HTERT RPE-1 (cell line): Measurements from ENCODE around the gene TNNC2.
"Not testable (repeated sequence)": the region's sequence is repeated elsewhere in the genome, so short reads cannot be mapped to it uniquely, and the experiment has no call there.

Source experiments
- in situ Hi-C: fragments of 300-500 bp; cut with MboI; formaldehyde crosslinking; loops from 4 replicates; pipeline ENCODE4 v1.14.3; 2020; ENCODE audit warnings: low sequenced_read_pairs

TNNC2 gene

GRCh38 chr20:45823949-45824835 lies 2.9 kb downstream of the TNNC2 start:
- in situ Hi-C loops, result no loop called here

DNA sequence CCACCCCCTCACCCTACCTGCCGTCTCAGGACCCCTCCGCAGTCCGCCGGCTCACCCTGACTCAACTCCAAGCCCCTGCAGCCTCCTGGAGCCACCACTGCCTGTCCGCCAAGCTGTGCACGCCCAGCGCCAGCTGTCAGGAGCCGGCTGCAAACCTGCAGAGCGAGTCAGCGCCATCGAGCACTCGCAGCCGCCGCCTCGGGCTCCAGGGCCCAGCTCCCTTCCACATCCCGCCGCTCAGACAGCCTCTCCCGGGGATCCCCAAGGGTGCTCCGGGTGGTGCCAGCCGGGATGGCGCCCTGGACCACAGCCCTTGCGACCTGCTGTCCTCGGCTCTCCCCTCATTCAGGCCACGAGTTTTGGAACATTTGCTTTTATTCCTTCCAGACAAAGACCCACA lies 4.3 kb downstream of the TNNC2 start:
- in situ Hi-C loops, result no loop called here

GRCh38 chr20:45821947-45822346 lies 5.2 kb downstream of the TNNC2 start:
- in situ Hi-C loops, result no loop called here

GRCh38 chr20:45819466-45819865 lies 7.6 kb downstream of the TNNC2 start:
- in situ Hi-C loops, result no loop called here

DNA sequence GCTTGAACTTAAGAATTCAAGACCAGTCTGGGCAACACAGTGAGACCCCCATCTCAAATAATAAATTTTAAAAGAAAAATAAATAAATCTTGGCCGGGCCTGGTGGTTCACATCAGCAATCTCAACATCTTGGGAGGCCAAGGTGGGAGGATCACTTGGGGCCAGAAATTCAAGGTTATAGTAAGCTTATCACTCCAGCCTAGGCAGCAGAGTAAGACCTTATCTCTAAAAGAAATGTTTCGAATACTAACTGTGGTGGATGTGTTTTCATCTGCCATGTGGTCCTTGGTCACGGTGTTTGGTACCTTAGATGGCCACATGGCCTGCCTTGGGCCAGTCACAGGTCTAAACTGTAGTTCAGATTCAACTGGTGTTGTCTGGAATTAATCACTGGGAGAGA lies 8.9 kb downstream of the TNNC2 start:
- in situ Hi-C loops, result no loop called here

GRCh38 chr20:45817376-45818194 lies 9.5 kb downstream of the TNNC2 start:
- in situ Hi-C loops, result no loop called here

DNA sequence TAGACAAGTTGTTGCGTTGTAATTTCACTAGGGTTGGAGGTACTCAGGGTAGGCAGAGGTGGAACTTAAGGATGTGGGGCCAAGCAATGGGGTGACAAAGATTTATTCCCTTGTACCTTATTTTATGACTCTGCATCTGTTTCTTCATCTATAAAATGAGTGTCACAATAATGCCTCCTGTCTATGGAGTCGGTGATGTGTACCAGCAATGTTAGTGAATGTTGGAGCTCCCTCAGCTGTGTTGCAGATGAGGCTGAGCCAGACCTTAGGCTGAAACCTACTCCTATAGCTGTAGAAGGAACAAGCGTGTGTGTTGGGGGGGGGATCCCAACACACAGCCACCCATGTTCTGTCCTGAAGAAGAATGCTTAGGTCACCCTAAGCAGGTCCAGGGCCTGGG lies 10.2 kb downstream of the TNNC2 start:
- in situ Hi-C loops, result no loop called here

- in situ Hi-C loops, result no loop called here
These were observed 12.8 kb downstream of the TNNC2 start for GRCh38 chr20:45814314-45814713.

- in situ Hi-C loops, result no loop called here
These were observed 13.6 kb downstream of the TNNC2 start for GRCh38 chr20:45813489-45813888.

DNA sequence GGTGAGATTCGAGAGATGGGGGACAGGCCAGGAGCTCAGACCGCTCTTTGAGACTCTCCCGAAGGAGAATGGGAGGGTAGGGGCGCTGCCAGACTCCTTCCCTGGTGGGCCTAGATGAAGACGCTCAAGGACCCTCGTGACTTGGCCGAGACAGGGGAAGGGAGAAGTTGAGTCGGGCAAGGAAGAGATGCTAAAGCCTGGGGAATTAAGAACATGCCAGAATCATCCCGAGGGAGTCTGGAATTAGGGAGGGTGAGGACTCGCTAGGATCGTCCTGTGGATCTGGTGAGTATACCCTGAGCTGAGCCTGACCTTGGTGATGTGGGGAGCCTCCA lies 14.1 kb downstream of the TNNC2 start:
- in situ Hi-C loops, result no loop called here

- in situ Hi-C loops, result no loop called here
These were observed 14.7 kb downstream of the TNNC2 start, which contains the start of gene UBE2C for GRCh38 chr20:45812157-45813005. UBE2C (plus strand) TSS chr20:45812644; CDS start chr20:45812696, 52 bp downstream.

DNA sequence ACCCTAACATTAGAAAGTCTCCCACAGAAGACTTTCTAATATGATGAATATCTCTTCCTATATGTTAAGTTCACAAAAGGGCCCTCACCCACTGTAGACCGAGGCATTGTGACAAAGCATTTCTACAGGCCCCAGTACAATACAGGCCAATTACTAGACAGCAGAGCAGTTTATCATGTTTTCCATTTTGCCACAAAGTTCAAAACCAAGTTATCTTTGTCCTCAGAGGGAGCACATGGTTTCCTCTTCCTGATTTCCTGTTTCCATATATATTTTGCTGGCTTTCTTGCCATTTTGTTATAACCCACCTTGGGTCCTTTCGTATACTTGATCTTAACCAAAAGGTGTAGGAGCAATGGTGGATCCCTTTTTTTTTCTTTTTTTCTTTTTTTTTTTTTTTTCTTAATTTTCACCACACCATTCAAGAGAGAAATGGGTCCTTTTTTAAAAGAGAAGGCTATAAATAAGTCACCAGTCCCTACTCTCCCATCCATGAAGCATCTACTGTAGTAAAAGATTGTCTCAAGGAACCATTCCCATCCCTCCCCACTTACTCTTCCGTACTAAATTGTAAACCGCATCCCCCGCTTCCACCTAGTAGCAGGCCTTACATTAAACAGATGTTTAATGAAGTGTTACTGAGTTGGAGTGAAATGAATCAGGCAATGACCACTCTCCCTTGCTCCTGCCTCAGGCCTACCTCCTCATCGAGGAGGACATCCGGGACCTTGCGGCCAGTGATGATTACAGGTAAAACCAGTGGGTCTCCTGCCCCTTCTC lies 16.7 kb downstream of the TNNC2 start:
- in situ Hi-C loops, result no loop called here

DNA sequence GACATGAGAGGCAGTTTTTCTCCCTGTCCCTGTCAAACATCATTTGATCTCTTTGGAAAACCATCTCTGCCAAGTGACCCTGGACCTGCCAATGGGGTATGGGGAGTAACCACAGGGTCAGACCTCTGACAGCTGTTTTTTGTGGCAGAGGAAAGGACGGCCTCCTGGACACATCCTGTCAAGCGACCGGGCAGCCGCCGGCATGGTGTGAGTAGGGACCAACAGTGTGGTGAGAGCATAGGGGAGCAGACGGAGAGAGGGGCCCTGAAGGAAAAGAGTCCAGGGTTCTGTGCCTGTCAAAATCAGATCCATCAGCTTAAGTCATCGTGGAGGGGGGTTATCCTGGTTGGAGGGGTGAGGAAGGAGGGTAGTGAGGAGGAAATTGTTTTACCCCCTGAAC lies 25.3 kb downstream of the TNNC2 start:
- in situ Hi-C loops, result no loop called here

- in situ Hi-C loops, result no loop called here
These were observed 28.0 kb downstream of the TNNC2 start for GRCh38 chr20:45798935-45799642.

- in situ Hi-C loops, result not testable (repeated sequence)
These were observed 29.2 kb downstream of the TNNC2 start for GRCh38 chr20:45797955-45798354.

DNA sequence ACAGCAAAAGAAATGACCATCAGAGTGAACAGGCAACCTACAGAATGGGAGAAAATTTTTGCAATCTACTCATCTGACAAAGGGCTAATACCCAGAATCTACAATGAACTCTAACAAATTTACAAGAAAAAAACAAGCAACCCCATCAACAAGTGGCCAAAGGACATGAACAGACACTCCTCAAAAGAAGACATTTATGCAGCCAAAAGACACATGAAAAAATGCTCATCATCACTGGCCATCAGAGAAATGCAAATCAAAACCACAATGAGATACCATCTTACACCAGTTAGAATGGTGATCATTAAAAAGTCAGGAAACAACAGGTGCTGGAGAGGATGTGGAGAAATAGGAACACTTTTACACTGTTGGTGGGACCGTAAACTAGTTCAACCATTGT lies 29.6 kb downstream of the TNNC2 start:
- in situ Hi-C loops, result not testable (repeated sequence)

DNA sequence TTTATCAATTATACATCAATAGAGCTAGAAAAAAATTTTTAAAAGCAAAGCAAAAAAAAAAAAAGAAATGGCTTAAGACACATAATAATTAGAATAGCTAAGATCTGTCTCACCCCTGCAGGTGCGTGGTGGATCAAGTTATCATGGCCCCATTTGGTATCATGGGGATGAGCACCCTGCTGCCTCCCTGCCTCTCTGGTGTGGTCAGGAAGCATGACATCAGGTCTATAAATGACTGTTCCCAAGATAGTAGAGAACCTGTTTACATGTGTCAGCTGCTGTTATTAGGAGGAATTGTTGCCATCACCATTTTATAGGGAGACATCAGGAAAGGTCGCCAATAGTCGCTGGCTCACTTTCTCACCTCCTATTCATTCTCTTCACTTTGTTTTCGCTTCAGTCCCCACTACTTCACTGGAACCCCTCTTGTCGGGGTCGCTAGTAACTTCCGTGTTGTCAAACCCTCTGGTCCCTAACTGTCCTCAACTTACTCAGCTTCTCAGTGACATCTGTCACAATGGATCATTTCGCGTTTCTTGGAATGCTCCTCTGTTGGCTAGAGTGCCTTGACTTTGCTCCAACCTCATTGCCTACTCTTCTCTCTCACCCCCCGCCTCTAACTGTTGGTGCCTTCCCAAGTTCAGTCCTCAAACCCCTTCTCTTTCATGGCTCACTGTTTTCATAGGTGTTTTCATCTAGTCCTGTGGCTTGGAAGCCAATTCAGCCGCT lies 30.6 kb downstream of the TNNC2 start:
- in situ Hi-C loops, result no loop called here

GRCh38 chr20:45792317-45793118 lies 34.6 kb downstream of the TNNC2 start:
- in situ Hi-C loops, result no loop called here
